GM12878 (cell line): Measurements from ENCODE around the gene TGFB1. TPM values are rescaled to one million over a fixed set of nuclear protein-coding genes. Genes with fewer than 3 reads are reported as not detected.
A peak's percentile ranks its signal among the peaks of the same experiment; 100 is the strongest.

Source experiments
- ATAC-seq: fragments of 200-7000 bp; cut with Tn5 transposase; 3 replicates; pipeline ENCODE4 v1.9.1; 2020; ENCODE audit warnings: mild to moderate bottlenecking, moderate library complexity
- BruUV-seq: library from RNA; stranded (reverse); fragments of 400-500 nt; replicated peaks from 2 replicates; lab custom pipeline; 2021; lab: Mats Ljungman, UMichigan
- CTCF ChIA-PET: fragments of 300-600 bp; sonication (Branson Sonifier 250); formaldehyde crosslinking; extraction: SDS; loops from one replicate; lab custom pipeline; 2021; ENCODE audit warnings: inconsistent platforms; lab: Yijun Ruan, JAX
- POLR2A ChIA-PET: fragments of 350-600 bp; formaldehyde crosslinking; extraction: SDS; loops from one replicate; lab custom pipeline; 2021; ENCODE audit warnings: inconsistent platforms; lab: Charles Lee
- RAD21 ChIA-PET: fragments of 300-600 bp; sonication (Branson Sonifier 250); formaldehyde crosslinking; loops from one replicate; lab custom pipeline; 2023; ENCODE audit warnings: antibody characterized with exemption; ENCODE audit not compliant: unreplicated experiment; lab: Charles Lee
- SMC1A ChIA-PET: fragments of 300-600 bp; sonication (Branson Sonifier 250); formaldehyde crosslinking; loops from one replicate; lab custom pipeline; 2023; ENCODE audit not compliant: unreplicated experiment, uncharacterized antibody; lab: Charles Lee
- DNase-seq: peaks from one replicate; pipeline ENCODE4 v3.0.0-alpha.2; 2011; ENCODE audit warnings: low read depth, low spot score
- FAIRE-seq: peaks from 3 replicates; lab custom pipeline; 2011; peaks lifted over from hg19 to GRCh38; lab: Jason Lieb, UNC
- H2AFZ ChIP-seq: 2 replicates; pipeline ENCODE4 v1.6.0; 2011; ENCODE audit warnings: low read depth, low read length, control low read depth; ENCODE audit not compliant: control insufficient read depth
- H3K27ac ChIP-seq: 2 replicates; pipeline ENCODE4 v1.5.1; 2011; ENCODE audit warnings: control low read depth; ENCODE audit not compliant: control insufficient read depth, insufficient read depth
- H3K27me3 ChIP-seq, 2 experiments: replicated peaks in 1 of 2; 2 replicates each; pipeline versions ENCODE4 v1.6.0 to v1.6.1; 2011; ENCODE audit warnings: low read length in 1 of 2; ENCODE audit not compliant: control insufficient read depth in 2 of 2, insufficient read depth in 2 of 2
- H3K36me3 ChIP-seq, 2 experiments: 2 replicates each; pipeline ENCODE4 v1.5.1; 2011; ENCODE audit warnings: low read length in 1 of 2; ENCODE audit not compliant: control insufficient read depth in 2 of 2, insufficient read depth in 2 of 2
- H3K4me1 ChIP-seq: 2 replicates; pipeline ENCODE4 v1.6.1; 2011; ENCODE audit warnings: mild to moderate bottlenecking, low read length, moderate library complexity, mixed read lengths; ENCODE audit not compliant: control insufficient read depth, insufficient read depth
- H3K4me2 ChIP-seq: 2 replicates; pipeline ENCODE4 v1.6.0; 2011; ENCODE audit warnings: control low read depth; ENCODE audit not compliant: control insufficient read depth, insufficient read depth
- H3K4me3 ChIP-seq: fragments of 200-600 bp; sonication (generic); 2 replicates; pipeline ENCODE4 v1.5.1; 2016
- H3K79me2 ChIP-seq: 2 replicates; pipeline ENCODE4 v1.6.0; 2011; ENCODE audit warnings: low read length; ENCODE audit not compliant: control insufficient read depth, insufficient read depth
- H3K9ac ChIP-seq: 2 replicates; pipeline ENCODE4 v1.8.0; 2011; ENCODE audit warnings: low read length, control low read depth, mixed read lengths; ENCODE audit not compliant: control insufficient read depth, insufficient read depth
- H3K9me3 ChIP-seq: replicated peaks from 3 replicates; pipeline ENCODE4 v1.5.1; 2011; ENCODE audit warnings: mild to moderate bottlenecking, low read length; ENCODE audit not compliant: control insufficient read depth, insufficient read depth
- H4K20me1 ChIP-seq: 2 replicates; pipeline ENCODE4 v1.6.0; 2011; ENCODE audit not compliant: control insufficient read depth, insufficient read depth
- BCL11A ChIP-seq: IDR thresholded peaks from 2 replicates; pipeline ENCODE4 v1.6.1; 2011; ENCODE audit warnings: low read depth, low read length
- CBX5 ChIP-seq: sonication (generic); IDR thresholded peaks from 2 replicates; pipeline ENCODE4 v1.6.1; 2016; ENCODE audit warnings: low read depth, moderate library complexity, mild to moderate bottlenecking, inconsistent platforms
- FOXK2 ChIP-seq: fragments of 450-650 bp; IDR thresholded peaks from 2 replicates; pipeline ENCODE4 v1.6.1; 2017; ENCODE audit warnings: mild to moderate bottlenecking, moderate library complexity
- GATAD2B ChIP-seq: fragments of 450-650 bp; conservative IDR thresholded peaks from 2 replicates; pipeline ENCODE4 v1.6.1; 2017; ENCODE audit warnings: low read depth, mild to moderate bottlenecking, moderate library complexity
- NFIC ChIP-seq: IDR thresholded peaks from 2 replicates; pipeline ENCODE4 v1.6.1; 2012; ENCODE audit warnings: low read depth, mild to moderate bottlenecking, inconsistent platforms, low read length, moderate library complexity
- PAX5 ChIP-seq: IDR thresholded peaks from 2 replicates; pipeline ENCODE4 v1.6.1; 2011; ENCODE audit warnings: low read depth, low read length, borderline replicate concordance
- SIX5 ChIP-seq: IDR thresholded peaks from 2 replicates; pipeline ENCODE4 v1.6.1; 2011; ENCODE audit warnings: mild to moderate bottlenecking, low read depth, low read length, moderate library complexity; ENCODE audit not compliant: severe bottlenecking
- STAT1 ChIP-seq: fragments of 450-650 bp; conservative IDR thresholded peaks from 2 replicates; pipeline ENCODE4 v1.6.1; 2014; ENCODE audit warnings: antibody characterized with exemption, mild to moderate bottlenecking
- WRNIP1 ChIP-seq: IDR thresholded peaks from 2 replicates; pipeline ENCODE4 v1.6.1; 2011; ENCODE audit warnings: low read depth, low read length, improper control_type of control experiment, borderline replicate concordance
- ZBED1 ChIP-seq: IDR thresholded peaks from 2 replicates; pipeline ENCODE4 v1.6.1; 2016; ENCODE audit warnings: borderline replicate concordance
- ZNF217 ChIP-seq: fragments of 450-650 bp; IDR thresholded peaks from 2 replicates; pipeline ENCODE4 v1.6.1; 2017; ENCODE audit warnings: antibody characterized with exemption, mild to moderate bottlenecking
- ZZZ3 ChIP-seq: IDR thresholded peaks from 2 replicates; pipeline ENCODE4 v1.6.1; 2011; ENCODE audit warnings: low read depth; ENCODE audit not compliant: control insufficient read depth, insufficient read length
- WGBS: methylation state at CpG from one replicate; pipeline ENCODE4 v1.1.6; 2016; ENCODE audit warnings: low lambda C conversion rate; ENCODE audit not compliant: insufficient replicate concordance, insufficient coverage; ENCODE audit errors: missing lambda C conversion rate; 5-methylcytosine and 5-hydroxymethylcytosine counted together
- in situ Hi-C: fragments of 300-500 bp; cut with MboI; formaldehyde crosslinking; loops from 9 replicates; pipeline ENCODE4 v1.14.3; 2018; ENCODE audit warnings: mixed read lengths
- intact Hi-C: fragments of 100-400 bp; cut with micrococcal nuclease; formaldehyde crosslinking; loops from one replicate; pipeline ENCODE4 v1.14.2; 2022; ENCODE audit not compliant: unreplicated experiment
- polyA plus RNA-seq, 11 experiments: library from polyadenylated mRNA; depleted of rRNA in 4 of 11; unstranded in 6 of 11; stranded (reverse) in 5 of 11; fragments of >200 nt; fragmentation: Nextera tagmentation in 4 of 11; fragmentation: Illumina TruSeq in 1 of 11; extraction: Ambion mirVana in 4 of 11; extraction: Trizol in 1 of 11; gene quantifications; 1 replicate in 1 of 11; 2 replicates in 10 of 11; pipeline versions ENCODE4 v1.2.1 to v1.2.3, GENCODE V29; 2011 to 2016; ENCODE audit warnings: inconsistent platforms in 2 of 11, missing spikeins in 2 of 11, low read depth in 1 of 11
- total RNA-seq, 4 experiments: library from RNA; depleted of rRNA in 3 of 4; stranded (reverse); fragments of >200 nt in 3 of 4; fragmentation: Illumina TruSeq in 1 of 4; extraction: Trizol in 1 of 4; gene quantifications; 2 replicates each; pipeline versions ENCODE4 v1.2.1 to v1.2.3, GENCODE V29; 2013 to 2021
- TF ChIP-seq, protein P1 (sequence below): fragments of 450-650 bp; formaldehyde crosslinking; IDR thresholded peaks from 2 replicates; pipeline ENCODE4 v1.5.0; 2022; ENCODE audit warnings: mild to moderate bottlenecking, missing genetic modification characterization
- TF ChIP-seq, protein P2 (sequence below): fragments of 450-650 bp; IDR thresholded peaks from 2 replicates; pipeline ENCODE4 v1.6.1; 2018; ENCODE audit warnings: mild to moderate bottlenecking, low read depth, moderate library complexity; ENCODE audit not compliant: partially characterized antibody

The TGFB1 gene
- total and polyA plus RNA-seq, 10 of the 15 experiments (the other 5 are each of a cell fraction or from before 2014, with no cell fraction given) = 0.23 to 120 (median 10.9) TPM

DNA sequence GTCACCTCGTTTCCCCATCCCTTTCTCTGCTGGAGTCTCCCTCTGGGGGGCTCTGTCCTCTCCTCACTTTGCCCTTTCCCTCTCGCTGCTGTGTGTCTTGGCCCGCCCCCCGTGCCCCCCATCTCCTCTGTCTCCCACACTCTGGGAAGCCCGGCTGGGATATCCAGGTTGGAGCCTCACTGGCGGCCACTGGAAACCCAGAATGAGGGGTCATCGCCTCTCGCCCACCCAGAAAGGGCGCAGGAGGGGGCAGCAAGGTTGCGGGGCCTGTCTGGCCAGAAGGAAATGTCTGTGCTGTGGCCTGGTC lies 28.1 kb downstream of the TGFB1 start:
- FAIRE-seq = no peak
- H3K4me3 ChIP-seq = no peak overlapping the region
- RAD21 ChIA-PET = interaction anchor here (0.6 kb wide), 1 partner anchor 26 kb away, joined by 3 read pairs; no protein-coding TSS in a partner anchor
- POLR2A ChIA-PET = no interaction called here
- H3K4me1 ChIP-seq = peaks cover 37% of the 10 kb centered on the region
- TF ChIP-seq STAT1 = no peak
- TF ChIP-seq, protein P1, sequence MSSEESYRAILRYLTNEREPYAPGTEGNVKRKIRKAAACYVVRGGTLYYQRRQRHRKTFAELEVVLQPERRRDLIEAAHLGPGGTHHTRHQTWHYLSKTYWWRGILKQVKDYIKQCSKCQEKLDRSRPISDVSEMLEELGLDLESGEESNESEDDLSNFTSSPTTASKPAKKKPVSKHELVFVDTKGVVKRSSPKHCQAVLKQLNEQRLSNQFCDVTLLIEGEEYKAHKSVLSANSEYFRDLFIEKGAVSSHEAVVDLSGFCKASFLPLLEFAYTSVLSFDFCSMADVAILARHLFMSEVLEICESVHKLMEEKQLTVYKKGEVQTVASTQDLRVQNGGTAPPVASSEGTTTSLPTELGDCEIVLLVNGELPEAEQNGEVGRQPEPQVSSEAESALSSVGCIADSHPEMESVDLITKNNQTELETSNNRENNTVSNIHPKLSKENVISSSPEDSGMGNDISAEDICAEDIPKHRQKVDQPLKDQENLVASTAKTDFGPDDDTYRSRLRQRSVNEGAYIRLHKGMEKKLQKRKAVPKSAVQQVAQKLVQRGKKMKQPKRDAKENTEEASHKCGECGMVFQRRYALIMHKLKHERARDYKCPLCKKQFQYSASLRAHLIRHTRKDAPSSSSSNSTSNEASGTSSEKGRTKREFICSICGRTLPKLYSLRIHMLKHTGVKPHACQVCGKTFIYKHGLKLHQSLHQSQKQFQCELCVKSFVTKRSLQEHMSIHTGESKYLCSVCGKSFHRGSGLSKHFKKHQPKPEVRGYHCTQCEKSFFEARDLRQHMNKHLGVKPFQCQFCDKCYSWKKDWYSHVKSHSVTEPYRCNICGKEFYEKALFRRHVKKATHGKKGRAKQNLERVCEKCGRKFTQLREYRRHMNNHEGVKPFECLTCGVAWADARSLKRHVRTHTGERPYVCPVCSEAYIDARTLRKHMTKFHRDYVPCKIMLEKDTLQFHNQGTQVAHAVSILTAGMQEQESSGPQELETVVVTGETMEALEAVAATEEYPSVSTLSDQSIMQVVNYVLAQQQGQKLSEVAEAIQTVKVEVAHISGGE (CRISPR knock-in tag) = no peak
- TF ChIP-seq GATAD2B = no peak
- no peak for TF ChIP-seq NFIC
- TF ChIP-seq ZBED1 = no peak
- TF ChIP-seq SIX5 = no peak
- no peak for TF ChIP-seq BCL11A
- no peak for TF ChIP-seq CBX5
- TF ChIP-seq FOXK2 = no peak
- TF ChIP-seq ZZZ3 = no peak
- TF ChIP-seq WRNIP1 = no peak
- TF ChIP-seq PAX5 = no peak
- no peak for TF ChIP-seq ZNF217
- TF ChIP-seq, protein P2, sequence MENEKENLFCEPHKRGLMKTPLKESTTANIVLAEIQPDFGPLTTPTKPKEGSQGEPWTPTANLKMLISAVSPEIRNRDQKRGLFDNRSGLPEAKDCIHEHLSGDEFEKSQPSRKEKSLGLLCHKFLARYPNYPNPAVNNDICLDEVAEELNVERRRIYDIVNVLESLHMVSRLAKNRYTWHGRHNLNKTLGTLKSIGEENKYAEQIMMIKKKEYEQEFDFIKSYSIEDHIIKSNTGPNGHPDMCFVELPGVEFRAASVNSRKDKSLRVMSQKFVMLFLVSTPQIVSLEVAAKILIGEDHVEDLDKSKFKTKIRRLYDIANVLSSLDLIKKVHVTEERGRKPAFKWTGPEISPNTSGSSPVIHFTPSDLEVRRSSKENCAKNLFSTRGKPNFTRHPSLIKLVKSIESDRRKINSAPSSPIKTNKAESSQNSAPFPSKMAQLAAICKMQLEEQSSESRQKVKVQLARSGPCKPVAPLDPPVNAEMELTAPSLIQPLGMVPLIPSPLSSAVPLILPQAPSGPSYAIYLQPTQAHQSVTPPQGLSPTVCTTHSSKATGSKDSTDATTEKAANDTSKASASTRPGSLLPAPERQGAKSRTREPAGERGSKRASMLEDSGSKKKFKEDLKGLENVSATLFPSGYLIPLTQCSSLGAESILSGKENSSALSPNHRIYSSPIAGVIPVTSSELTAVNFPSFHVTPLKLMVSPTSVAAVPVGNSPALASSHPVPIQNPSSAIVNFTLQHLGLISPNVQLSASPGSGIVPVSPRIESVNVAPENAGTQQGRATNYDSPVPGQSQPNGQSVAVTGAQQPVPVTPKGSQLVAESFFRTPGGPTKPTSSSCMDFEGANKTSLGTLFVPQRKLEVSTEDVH = no peak
- intact Hi-C loops (no loop called here), in situ Hi-C loops (no loop called here)
- no peaks in the 10 kb centered on the region for H3K9me3 ChIP-seq
- 46% methylated on average over 9 of the region's 10 CpGs for WGBS
- H3K9ac ChIP-seq = 0 out of 2 replicates have a peak overlapping the region, but pooled peaks have one; percentile 25
- H3K79me2 ChIP-seq = peaks cover 10% of the 10 kb centered on the region
- no TSS peak for BruUV-seq
- no peak overlapping the region for H2AFZ ChIP-seq
- peaks cover 7 to 25% of the 10 kb centered on the region in 2 experiments for H3K36me3 ChIP-seq
- H3K4me2 ChIP-seq = no peak overlapping the region
- no peaks in the 10 kb centered on the region for H3K27me3 ChIP-seq
- CTCF ChIA-PET = no interaction called here
- no peaks in the 10 kb centered on the region for H4K20me1 ChIP-seq
- SMC1A ChIA-PET = no interaction called here
- peak overlapping the region; percentile 93 for H3K27ac ChIP-seq
- ATAC-seq = no peak
- no peak for DNase-seq
